ENCODE results near the gene GLCCI1. TPM values are rescaled to one million over a fixed set of nuclear protein-coding genes. Genes with fewer than 3 reads are reported as not detected.

The GLCCI1 gene
- total and polyA plus RNA-seq, 2 of the 13 experiments (the other 11 are each of a cell fraction or from before 2014, with no cell fraction given) = 1.3 to 1.7 TPM

DNA sequence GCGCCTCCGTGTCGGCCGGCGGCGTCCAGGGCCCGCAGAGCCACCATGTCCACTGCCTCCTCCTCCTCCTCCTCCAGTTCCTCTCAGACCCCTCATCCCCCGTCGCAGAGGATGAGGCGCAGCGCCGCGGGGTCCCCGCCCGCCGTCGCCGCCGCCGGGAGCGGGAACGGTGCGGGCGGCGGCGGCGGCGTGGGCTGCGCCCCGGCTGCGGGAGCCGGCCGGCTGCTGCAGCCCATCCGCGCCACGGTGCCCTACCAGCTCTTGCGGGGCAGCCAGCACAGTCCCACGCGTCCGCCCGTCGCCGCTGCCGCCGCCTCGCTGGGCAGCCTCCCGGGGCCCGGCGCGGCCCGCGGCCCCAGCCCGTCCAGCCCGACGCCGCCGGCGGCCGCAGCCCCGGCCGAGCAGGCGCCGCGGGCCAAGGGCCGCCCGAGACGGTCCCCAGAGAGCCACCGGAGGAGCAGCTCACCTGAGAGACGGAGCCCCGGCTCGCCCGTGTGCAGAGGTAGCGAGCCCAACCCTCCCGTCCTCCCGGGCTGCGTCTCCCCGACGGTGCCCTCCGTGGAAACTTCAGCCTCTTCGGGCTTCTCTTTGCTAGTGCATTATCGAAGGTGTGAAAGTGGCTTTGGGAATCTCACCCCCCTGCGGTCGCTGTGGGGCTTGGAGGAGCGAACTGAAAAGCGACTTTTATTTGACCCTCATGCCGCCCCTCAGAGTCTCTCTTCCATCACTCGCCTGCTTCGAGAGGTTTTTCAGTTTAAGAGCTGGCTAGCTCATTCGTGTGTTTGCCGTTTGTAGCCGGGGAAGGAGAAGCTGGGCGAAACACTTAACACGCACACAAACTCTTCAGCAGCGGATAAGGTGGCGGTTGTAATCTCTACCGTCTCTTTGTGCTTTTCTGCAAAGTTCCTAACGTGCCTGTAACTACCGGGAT, 975 bp downstream of the GLCCI1 start (continued):
- TF ChIP-seq, protein P1, sequence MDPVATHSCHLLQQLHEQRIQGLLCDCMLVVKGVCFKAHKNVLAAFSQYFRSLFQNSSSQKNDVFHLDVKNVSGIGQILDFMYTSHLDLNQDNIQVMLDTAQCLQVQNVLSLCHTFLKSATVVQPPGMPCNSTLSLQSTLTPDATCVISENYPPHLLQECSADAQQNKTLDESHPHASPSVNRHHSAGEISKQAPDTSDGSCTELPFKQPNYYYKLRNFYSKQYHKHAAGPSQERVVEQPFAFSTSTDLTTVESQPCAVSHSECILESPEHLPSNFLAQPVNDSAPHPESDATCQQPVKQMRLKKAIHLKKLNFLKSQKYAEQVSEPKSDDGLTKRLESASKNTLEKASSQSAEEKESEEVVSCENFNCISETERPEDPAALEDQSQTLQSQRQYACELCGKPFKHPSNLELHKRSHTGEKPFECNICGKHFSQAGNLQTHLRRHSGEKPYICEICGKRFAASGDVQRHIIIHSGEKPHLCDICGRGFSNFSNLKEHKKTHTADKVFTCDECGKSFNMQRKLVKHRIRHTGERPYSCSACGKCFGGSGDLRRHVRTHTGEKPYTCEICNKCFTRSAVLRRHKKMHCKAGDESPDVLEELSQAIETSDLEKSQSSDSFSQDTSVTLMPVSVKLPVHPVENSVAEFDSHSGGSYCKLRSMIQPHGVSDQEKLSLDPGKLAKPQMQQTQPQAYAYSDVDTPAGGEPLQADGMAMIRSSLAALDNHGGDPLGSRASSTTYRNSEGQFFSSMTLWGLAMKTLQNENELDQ (CRISPR knock-in tag; IDR thresholded peaks at IDR 0.05; ENCODE audit: borderline replicate concordance) = no peak
- TF ChIP-seq ZNF777 (CRISPR knock-in tag; IDR thresholded peaks at IDR 0.05) (peak; percentile 96), ZNF556 (CRISPR knock-in tag; IDR thresholded peaks at IDR 0.05; ENCODE audit: borderline replicate concordance) (no peak), SRSF4 (IDR thresholded peaks at IDR 0.05; ENCODE audit: low read depth, low read length, poor library complexity, severe bottlenecking) (no peak), MTA3 (CRISPR knock-in tag; IDR thresholded peaks at IDR 0.05) (no peak), NFE2L2 (IDR thresholded peaks at IDR 0.05; ENCODE audit: low read length) (no peak), ZNF563 (CRISPR knock-in tag; IDR thresholded peaks at IDR 0.05) (no peak), HOXA3 (CRISPR knock-in tag; IDR thresholded peaks at IDR 0.05) (0 out of 2 replicates have a peak, but pooled peaks have one; percentile 13), ZNF264 (CRISPR knock-in tag; IDR thresholded peaks at IDR 0.05) (0 out of 2 replicates have a peak, but pooled peaks have one; percentile 22), HNRNPLL (IDR thresholded peaks at IDR 0.05; ENCODE audit: low read depth, low read length, poor library complexity, severe bottlenecking) (peak; percentile 38)
- TF ChIP-seq, protein P2, sequence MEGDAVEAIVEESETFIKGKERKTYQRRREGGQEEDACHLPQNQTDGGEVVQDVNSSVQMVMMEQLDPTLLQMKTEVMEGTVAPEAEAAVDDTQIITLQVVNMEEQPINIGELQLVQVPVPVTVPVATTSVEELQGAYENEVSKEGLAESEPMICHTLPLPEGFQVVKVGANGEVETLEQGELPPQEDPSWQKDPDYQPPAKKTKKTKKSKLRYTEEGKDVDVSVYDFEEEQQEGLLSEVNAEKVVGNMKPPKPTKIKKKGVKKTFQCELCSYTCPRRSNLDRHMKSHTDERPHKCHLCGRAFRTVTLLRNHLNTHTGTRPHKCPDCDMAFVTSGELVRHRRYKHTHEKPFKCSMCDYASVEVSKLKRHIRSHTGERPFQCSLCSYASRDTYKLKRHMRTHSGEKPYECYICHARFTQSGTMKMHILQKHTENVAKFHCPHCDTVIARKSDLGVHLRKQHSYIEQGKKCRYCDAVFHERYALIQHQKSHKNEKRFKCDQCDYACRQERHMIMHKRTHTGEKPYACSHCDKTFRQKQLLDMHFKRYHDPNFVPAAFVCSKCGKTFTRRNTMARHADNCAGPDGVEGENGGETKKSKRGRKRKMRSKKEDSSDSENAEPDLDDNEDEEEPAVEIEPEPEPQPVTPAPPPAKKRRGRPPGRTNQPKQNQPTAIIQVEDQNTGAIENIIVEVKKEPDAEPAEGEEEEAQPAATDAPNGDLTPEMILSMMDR (CRISPR knock-in tag; IDR thresholded peaks at IDR 0.05) = 0 out of 2 replicates have a peak, but pooled peaks have one; percentile 5
- TF ChIP-seq, protein P3, sequence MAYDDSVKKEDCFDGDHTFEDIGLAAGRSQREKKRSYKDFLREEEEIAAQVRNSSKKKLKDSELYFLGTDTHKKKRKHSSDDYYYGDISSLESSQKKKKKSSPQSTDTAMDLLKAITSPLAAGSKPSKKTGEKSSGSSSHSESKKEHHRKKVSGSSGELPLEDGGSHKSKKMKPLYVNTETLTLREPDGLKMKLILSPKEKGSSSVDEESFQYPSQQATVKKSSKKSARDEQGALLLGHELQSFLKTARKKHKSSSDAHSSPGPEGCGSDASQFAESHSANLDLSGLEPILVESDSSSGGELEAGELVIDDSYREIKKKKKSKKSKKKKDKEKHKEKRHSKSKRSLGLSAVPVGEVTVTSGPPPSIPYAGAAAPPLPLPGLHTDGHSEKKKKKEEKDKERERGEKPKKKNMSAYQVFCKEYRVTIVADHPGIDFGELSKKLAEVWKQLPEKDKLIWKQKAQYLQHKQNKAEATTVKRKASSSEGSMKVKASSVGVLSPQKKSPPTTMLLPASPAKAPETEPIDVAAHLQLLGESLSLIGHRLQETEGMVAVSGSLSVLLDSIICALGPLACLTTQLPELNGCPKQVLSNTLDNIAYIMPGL (CRISPR knock-in tag; IDR thresholded peaks at IDR 0.05; ENCODE audit: borderline replicate concordance in 1 of 2, low read depth in 1 of 2) = 0 out of 4 replicates have a peak, but pooled peaks of 1 of the 2 experiments have one; percentile 20
- TF ChIP-seq, protein P4, sequence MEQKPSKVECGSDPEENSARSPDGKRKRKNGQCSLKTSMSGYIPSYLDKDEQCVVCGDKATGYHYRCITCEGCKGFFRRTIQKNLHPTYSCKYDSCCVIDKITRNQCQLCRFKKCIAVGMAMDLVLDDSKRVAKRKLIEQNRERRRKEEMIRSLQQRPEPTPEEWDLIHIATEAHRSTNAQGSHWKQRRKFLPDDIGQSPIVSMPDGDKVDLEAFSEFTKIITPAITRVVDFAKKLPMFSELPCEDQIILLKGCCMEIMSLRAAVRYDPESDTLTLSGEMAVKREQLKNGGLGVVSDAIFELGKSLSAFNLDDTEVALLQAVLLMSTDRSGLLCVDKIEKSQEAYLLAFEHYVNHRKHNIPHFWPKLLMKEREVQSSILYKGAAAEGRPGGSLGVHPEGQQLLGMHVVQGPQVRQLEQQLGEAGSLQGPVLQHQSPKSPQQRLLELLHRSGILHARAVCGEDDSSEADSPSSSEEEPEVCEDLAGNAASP (CRISPR knock-in tag; IDR thresholded peaks at IDR 0.05; ENCODE audit: borderline replicate concordance) = no peak
- TF ChIP-seq, protein P5, sequence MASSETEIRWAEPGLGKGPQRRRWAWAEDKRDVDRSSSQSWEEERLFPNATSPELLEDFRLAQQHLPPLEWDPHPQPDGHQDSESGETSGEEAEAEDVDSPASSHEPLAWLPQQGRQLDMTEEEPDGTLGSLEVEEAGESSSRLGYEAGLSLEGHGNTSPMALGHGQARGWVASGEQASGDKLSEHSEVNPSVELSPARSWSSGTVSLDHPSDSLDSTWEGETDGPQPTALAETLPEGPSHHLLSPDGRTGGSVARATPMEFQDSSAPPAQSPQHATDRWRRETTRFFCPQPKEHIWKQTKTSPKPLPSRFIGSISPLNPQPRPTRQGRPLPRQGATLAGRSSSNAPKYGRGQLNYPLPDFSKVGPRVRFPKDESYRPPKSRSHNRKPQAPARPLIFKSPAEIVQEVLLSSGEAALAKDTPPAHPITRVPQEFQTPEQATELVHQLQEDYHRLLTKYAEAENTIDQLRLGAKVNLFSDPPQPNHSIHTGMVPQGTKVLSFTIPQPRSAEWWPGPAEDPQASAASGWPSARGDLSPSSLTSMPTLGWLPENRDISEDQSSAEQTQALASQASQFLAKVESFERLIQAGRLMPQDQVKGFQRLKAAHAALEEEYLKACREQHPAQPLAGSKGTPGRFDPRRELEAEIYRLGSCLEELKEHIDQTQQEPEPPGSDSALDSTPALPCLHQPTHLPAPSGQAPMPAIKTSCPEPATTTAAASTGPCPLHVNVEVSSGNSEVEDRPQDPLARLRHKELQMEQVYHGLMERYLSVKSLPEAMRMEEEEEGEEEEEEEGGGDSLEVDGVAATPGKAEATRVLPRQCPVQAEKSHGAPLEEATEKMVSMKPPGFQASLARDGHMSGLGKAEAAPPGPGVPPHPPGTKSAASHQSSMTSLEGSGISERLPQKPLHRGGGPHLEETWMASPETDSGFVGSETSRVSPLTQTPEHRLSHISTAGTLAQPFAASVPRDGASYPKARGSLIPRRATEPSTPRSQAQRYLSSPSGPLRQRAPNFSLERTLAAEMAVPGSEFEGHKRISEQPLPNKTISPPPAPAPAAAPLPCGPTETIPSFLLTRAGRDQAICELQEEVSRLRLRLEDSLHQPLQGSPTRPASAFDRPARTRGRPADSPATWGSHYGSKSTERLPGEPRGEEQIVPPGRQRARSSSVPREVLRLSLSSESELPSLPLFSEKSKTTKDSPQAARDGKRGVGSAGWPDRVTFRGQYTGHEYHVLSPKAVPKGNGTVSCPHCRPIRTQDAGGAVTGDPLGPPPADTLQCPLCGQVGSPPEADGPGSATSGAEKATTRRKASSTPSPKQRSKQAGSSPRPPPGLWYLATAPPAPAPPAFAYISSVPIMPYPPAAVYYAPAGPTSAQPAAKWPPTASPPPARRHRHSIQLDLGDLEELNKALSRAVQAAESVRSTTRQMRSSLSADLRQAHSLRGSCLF (CRISPR knock-in tag; IDR thresholded peaks at IDR 0.05; ENCODE audit: borderline replicate concordance) = no peak
